Anterior cingulate cortex (tissue), 58 donors: ENCODE data around the gene COQ2.
"Not testable (repeated sequence)": the region's sequence is repeated elsewhere in the genome, so short reads cannot be mapped to it uniquely, and the experiment has no call there.

ENCODE experiments used
- DNase-seq, 58 donors: peaks; one replicate each; lab custom pipeline; 2025; lab: John Stamatoyannopoulos, UW

COQ2 gene

DNA sequence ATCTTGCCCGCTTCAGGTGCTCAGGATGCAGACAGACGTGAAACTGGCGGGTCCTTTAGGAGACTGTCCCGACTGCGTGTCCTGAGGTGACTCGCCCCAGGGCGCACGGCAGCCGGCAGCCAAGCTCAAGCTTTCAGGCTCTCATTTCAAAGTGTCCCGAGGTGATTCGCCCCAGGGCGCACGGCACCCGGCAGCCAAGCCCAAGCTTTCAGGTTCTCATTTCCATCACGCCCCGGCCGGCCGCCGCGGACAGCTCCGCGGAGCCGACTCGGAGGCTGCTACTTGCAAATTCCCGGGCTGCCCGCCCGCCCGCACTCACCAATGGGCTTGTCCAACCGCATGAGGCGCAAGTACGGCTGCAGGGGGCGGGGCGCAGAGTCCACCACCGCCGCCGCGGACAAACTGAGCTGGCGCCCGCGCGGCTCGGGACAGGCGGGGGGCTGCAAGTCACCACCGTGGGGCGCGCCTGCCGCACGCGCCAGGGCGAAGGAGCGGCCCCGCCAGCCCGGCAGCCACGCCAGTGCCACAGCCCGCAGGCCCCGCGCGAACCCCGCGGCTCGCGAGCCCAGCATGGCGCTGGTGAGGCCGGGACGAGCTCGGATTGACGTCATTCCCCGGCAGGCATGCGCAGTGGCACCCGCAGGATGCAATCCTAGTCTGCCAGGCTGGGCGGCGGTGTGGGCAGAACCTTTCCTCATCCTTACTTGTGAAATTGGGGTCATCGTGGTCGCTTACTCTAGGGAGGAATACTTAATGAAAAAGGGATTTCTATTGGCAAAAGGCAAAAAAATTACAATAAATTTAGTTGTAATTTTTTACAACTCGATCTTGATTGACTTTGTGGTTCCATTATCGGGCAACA lies at the start of gene COQ2:
TSS of gene COQ2 (minus strand) at position 606 of the 862 bp plus-strand sequence. CDS start at position 572, 34 bp downstream.
- DNase-seq: peak; percentile 60 to 99 (median 93)

- no peak for DNase-seq
Observed at GRCh38 chr4:83331956-83332355, 47.4 kb upstream of the COQ2 start.

GRCh38 chr4:83329521-83330110 lies 45.0 kb upstream of the COQ2 start:
- DNase-seq: no peak

- no peak for DNase-seq
Observed at GRCh38 chr4:83328521-83329187, 44.1 kb upstream of the COQ2 start.

DNA sequence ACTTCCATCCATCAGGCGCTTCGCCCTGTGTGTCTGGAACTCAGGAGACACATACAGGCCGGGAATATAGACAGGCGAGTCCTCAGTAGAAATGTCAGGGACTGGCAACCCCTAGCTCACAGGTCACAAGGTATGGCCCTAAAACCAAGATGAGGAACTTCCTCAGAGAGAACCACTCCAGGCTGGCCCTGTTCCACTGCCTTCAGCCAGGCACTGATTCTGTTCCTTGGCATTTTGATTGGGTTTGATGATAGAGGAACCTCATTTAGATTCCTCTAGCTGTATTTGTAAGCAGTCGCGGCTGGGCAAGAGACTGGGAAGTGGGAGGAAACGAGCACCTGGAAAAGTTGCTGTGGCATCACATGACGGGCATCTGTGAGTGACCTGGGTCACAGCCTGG lies 41.9 kb upstream of the COQ2 start:
- DNase-seq: peak in 1 of 58 donors; percentile 3

DNA sequence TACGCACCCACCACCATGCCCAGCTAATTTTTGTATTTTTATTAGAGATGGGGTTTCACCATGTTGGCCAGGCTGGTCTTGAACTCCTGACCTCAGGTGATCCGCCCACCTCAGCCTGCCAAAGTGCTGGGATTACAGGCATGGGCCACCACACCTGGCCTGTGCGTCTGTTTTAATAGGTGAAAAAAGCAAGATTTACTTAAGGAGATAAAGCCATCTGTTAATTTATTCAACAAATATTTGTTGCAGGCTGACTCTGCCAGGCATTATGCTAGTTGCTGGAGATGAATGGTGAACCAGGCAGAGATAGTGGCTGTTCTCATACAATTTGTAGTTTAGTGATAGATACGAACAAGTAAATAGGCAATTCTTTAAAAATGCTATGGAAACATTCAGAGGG lies 40.7 kb upstream of the COQ2 start:
- not testable (repeated sequence) for DNase-seq

DNA sequence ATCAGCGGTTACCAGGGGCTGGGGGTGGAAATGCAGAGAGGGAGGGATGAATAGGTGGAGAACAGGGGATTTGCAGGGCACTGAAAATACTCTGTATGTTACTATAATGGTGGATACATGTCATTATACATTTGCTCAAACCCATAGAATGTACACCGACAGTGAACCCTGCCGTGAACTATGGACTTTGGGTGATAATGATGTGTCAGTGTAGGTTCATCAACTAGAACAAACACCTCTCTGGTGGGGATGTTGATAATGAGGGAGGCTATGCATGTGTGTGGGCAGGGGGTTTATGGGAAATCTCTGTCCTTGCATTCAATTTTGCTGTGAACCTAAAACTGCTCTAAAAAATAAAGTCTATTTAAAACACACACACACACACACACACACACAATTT lies 38.5 kb upstream of the COQ2 start:
- no peak for DNase-seq

DNA sequence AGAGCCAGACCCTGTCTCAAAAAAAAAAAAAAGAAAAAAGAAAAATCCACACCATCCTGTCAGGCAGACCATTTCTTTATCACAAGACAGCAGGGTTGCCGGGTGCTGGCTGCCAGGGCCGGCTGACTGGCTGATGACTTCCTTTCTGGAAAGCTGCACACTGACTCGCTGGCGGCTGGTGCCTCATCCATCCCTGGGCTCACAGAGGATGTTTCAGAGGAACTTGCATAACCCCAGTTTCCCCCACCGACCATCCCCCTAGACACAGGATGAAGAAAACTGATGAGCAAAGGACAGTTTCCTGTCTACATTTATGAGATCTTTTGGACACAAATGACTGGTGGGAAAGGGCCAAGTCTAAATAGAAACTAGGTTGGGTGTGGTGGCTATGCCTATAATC lies 36.0 kb upstream of the COQ2 start:
- DNase-seq: peak in 33 of 58 donors; percentile 1 to 54 (median 13)

DNA sequence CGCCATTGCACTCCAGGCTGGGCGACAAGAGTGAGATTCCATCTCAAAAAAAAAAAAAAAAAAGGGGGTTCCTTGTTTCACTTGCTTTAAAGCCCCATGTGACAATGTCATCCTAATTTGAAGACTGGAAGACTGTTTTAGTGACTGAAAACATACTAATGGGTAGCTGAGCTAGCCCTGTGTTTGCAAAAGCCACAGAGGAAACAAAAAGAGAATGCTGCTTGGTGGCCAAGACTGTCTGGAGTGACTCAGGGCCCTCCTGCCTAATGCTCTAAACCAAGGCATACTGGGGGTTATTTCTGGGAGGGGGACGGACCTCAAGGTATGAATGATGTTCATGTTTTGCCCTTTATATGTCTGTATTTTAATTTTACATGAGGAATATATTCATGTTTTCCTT lies 34.1 kb upstream of the COQ2 start:
- DNase-seq: no peak

- no peak for DNase-seq
Observed at GRCh38 chr4:83317671-83318070, 33.1 kb upstream of the COQ2 start.

GRCh38 chr4:83316459-83317165 lies 32.0 kb upstream of the COQ2 start:
- no peak for DNase-seq

GRCh38 chr4:83315341-83315870 lies 30.8 kb upstream of the COQ2 start:
- no peak for DNase-seq

DNA sequence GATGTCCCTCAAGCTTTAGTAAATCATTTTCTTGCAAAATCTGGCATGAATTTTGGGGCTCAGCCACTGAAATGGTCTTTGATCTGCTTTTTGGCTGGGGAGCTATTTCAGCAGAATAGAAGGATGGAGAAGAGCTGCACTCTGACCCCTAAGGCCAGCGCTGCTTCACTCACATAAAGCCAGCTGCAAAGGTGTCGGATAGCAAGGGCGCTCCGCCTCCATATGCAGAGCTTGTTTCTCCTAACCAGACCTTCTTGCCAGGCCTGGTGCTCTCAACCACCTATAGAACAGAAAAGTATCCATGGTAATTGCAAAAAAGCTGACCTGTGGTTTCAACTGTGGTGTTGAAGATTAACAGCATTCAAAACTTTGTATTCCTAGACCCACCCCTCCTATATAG lies 24.1 kb upstream of the COQ2 start:
- no peak for DNase-seq

DNA sequence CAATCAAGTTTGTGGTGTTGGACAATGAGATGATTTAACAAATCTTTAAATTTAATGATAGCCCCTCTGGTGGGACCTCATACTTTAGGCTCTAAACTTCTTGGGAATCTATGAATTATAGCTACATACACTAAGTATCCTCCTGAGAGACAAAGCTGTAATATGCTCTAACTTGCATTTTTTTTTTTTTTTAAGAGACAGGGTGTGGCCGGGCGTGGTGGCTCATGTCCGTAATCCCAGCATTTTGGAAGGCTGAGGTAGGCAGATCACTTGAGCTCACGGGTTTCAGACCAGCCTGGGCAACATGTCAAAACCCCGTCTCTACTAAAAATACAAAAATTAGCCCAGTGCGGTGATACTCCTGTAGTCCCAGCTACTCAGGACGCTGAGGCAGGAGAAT lies 23.3 kb upstream of the COQ2 start:
- no peak for DNase-seq

DNA sequence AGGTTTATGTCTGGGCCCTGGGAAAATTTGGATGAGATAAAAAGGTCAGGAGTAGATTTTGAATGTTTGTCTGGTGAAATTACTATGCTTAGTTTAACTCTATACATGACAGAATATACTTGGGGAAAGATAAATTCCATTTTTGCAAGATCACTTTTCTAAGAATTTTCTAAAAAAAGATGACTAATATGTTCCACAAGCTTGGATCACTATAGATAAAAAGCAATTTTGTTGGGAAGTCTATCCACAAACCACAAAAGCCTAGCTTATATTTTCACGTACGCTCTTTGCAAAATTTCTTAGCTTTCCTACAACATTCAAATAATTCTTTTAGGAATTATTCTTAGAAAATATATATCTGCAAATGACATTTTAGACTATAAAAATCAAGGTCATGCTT lies 20.6 kb upstream of the COQ2 start:
- no peak for DNase-seq

- no peak for DNase-seq
Observed at GRCh38 chr4:83297548-83298260, 13.1 kb upstream of the COQ2 start.

- no peak for DNase-seq
Observed at GRCh38 chr4:83293305-83294046, 8.9 kb upstream of the COQ2 start.

DNA sequence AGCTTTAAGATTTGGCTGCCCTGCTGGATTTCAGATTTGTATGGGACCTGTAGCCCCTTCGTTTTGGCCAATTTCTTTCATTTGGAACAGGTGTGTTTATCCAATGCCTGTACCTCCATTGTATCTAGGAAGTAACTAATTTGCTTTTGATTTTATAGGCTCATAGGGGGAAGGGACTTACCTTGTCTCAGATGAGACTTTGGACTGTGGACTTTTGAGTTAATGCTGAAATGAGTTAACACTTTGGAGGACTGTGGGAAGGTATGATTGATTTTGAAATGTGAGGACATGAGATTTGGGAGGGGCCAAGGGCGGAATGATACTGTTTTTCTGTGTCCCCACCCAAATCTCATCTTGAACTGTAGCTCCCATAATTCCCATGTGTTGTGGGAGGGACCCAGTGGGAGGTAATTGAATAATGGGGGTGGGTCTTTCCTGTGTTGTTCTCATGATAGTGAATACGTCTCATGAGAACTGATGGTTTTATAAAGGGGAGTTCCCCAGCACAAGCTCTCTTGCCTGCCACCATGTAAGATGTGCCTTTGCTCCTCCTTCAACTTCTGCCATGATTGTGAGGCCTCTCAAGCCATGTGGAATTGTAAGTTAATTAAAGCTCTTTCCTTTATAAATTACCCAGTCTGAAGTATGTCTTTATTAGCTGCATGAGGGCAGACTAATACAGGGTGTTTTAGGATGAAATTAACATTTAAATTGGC lies 5.6 kb upstream of the COQ2 start:
- not testable (repeated sequence) for DNase-seq

DNA sequence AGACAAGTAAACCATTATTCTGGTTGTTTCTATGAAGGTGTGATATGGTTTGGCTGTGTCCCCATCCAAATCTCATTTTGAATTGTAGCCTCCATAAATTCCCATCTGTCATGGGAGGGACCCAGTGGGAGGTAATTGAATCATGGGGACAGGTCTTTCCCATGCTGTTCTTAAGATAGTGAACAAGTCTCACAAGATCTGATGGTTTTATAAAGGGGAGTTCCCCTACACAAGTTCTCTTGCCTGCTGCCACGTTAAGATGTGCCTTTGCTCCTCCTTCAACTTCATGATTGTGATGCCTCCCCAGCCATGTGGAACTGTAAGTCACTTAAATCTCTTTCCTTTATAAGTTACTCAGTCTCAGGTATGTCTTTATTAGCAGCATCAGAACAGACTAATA lies 3.8 kb upstream of the COQ2 start:
- not testable (repeated sequence) for DNase-seq
